Activated CD8-positive, alpha-beta T cell treated with anti-CD3 and anti-CD28 coated beads for 36 hours (primary cell): ENCODE measurements around the gene CACNG1. TPM values are rescaled to one million over a fixed set of nuclear protein-coding genes. Genes with fewer than 3 reads are reported as not detected.
"Not testable (repeated sequence)": the region's sequence is repeated elsewhere in the genome, so short reads cannot be mapped to it uniquely, and the experiment has no call there.

ENCODE experiments used
- ATAC-seq: fragments of 200-7000 bp; cut with Tn5 transposase; one replicate; pipeline ENCODE4 v1.10.0; 2021; ENCODE audit warnings: mild to moderate bottlenecking, moderate library complexity
- CTCF ChIA-PET: fragments of 350-600 bp; sonication (Branson Sonifier 250); formaldehyde crosslinking; loops from one replicate; lab custom pipeline; 2021; ENCODE audit warnings: antibody characterized with exemption; lab: Charles Lee
- POLR2A ChIA-PET: fragments of 350-600 bp; sonication (Branson Sonifier 250); formaldehyde crosslinking; loops from one replicate; lab custom pipeline; 2021; ENCODE audit warnings: antibody characterized with exemption; lab: Charles Lee
- DNase-seq: peaks from one replicate; pipeline ENCODE4 v3.0.0-alpha.2; 2020
- H3K27ac Mint-ChIP-seq: one replicate; pipeline ENCODE4 v1.8.0; 2021; ENCODE audit warnings: mild to moderate bottlenecking, mixed read lengths
- H3K27me3 Mint-ChIP-seq: one replicate; pipeline ENCODE4 v1.8.0; 2021; ENCODE audit warnings: mixed read lengths
- H3K36me3 Mint-ChIP-seq: one replicate; pipeline ENCODE4 v1.8.0; 2021; ENCODE audit warnings: low read depth, mixed read lengths
- H3K4me1 Mint-ChIP-seq: one replicate; pipeline ENCODE4 v1.8.0; 2021; ENCODE audit warnings: low read depth, mixed read lengths
- H3K4me3 Mint-ChIP-seq: one replicate; pipeline ENCODE4 v1.8.0; 2021; ENCODE audit warnings: mild to moderate bottlenecking, moderate library complexity, mixed read lengths
- H3K9me3 Mint-ChIP-seq: one replicate; pipeline ENCODE4 v1.8.0; 2021; ENCODE audit warnings: mixed read lengths
- intact Hi-C: fragments of 100-400 bp; cut with micrococcal nuclease; formaldehyde crosslinking; loops from one replicate; pipeline ENCODE4 v1.10.0; 2022
- total RNA-seq, 2 experiments: library from RNA; stranded (reverse); gene quantifications; one replicate each; pipeline ENCODE4 v1.2.3, GENCODE V29; 2021
- TF ChIP-seq, protein P1 (sequence below): fragments of 200-600 bp; IDR thresholded peaks from one replicate; pipeline ENCODE4 v1.8.0; 2022; ENCODE audit warnings: antibody characterized with exemption, mild to moderate bottlenecking

Gene CACNG1
- total RNA-seq, 2 experiments from 2014 or later: not detected

DNA sequence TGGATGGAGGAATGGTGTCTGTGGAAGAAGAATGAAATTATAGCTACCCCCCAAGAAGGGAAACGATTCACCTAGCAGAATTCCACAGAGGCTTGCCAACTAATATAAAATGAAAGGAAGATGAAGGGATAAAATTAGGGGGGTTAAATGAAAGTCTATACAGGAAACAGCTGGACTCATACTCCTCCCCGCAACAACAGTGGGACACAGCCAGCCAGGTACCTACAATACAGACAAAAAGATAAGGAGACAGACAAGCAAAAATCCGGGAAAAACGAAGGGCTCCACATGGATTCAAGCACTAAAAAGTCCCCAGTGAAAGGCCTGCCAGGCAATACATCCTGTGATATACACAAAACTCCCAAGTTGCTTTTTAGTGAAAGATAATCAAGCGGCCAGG lies 47.9 kb downstream of the CACNG1 start:
- CTCF ChIA-PET: interaction anchor here (2.2 kb wide), 1 partner anchor 10 kb away, joined by 7 read pairs; no protein-coding TSS in a partner anchor
- H3K9me3 Mint-ChIP-seq: no peaks in the 10 kb centered on the region
- TF ChIP-seq, protein P1, sequence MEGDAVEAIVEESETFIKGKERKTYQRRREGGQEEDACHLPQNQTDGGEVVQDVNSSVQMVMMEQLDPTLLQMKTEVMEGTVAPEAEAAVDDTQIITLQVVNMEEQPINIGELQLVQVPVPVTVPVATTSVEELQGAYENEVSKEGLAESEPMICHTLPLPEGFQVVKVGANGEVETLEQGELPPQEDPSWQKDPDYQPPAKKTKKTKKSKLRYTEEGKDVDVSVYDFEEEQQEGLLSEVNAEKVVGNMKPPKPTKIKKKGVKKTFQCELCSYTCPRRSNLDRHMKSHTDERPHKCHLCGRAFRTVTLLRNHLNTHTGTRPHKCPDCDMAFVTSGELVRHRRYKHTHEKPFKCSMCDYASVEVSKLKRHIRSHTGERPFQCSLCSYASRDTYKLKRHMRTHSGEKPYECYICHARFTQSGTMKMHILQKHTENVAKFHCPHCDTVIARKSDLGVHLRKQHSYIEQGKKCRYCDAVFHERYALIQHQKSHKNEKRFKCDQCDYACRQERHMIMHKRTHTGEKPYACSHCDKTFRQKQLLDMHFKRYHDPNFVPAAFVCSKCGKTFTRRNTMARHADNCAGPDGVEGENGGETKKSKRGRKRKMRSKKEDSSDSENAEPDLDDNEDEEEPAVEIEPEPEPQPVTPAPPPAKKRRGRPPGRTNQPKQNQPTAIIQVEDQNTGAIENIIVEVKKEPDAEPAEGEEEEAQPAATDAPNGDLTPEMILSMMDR: no peak
- POLR2A ChIA-PET: no interaction called here
- peaks cover 37% of the 10 kb centered on the region for H3K4me1 Mint-ChIP-seq
- H3K36me3 Mint-ChIP-seq: peaks cover 21% of the 10 kb centered on the region
- H3K27ac Mint-ChIP-seq: no peak overlapping the region
- DNase-seq: no peak
- intact Hi-C loops: no loop called here
- H3K4me3 Mint-ChIP-seq: no peak overlapping the region
- no peak for ATAC-seq
- no peaks in the 10 kb centered on the region for H3K27me3 Mint-ChIP-seq

DNA sequence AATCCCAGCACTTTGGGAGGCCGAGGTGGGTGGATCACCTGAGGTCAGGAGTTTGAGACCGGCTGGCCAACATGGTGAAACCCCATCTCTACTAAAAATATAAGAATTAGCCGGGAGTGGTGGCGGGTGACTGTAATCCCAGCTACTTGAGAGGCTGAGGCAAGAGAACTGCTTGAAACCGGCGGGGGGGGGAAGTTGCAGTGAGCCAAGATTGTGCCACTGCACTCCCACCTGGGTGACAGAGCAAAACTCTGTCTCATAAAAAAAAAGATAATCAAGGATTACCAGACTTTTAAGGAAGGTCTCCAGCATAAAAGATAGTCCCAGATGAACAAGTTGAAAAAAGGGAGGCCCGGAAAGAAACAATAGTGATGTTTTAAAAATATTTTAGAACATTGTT lies 48.4 kb downstream of the CACNG1 start:
- intact Hi-C loops, ATAC-seq, H3K9me3 Mint-ChIP-seq, H3K27ac Mint-ChIP-seq, H3K27me3 Mint-ChIP-seq, POLR2A ChIA-PET, H3K4me3 Mint-ChIP-seq, DNase-seq: not testable (repeated sequence)
- Mint-ChIP-seq H3K36me3 (peaks cover 21% of the 10 kb centered on the region), H3K4me1 (peaks cover 39% of the 10 kb centered on the region)
- CTCF ChIA-PET: interaction anchor here (2.2 kb wide), 1 partner anchor 11 kb away, joined by 7 read pairs; no protein-coding TSS in a partner anchor

DNA sequence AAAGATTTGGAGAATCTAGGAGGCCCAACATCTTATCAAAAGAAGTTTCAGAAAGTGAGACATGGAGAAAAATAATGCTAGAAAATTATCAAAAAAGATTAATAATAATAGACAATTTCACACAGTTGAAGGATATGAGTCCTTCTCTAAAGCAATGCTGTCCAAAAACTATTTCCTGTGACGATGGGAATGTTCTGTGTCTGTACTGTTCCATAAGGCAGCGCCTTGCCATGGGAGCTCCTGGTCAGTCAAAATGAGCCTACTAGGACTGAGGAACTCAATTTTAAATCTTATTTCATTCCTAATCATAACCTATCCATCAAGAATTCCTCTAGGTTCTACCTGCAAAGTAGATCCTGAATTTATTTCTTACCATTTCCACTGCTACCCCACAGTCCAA lies 49.0 kb downstream of the CACNG1 start:
- intact Hi-C loops: no loop called here
- DNase-seq (no peak), ATAC-seq (no peak)
- TF ChIP-seq, protein P1: no peak
- Mint-ChIP-seq H3K27me3 (no peaks in the 10 kb centered on the region), H3K9me3 (no peaks in the 10 kb centered on the region), H3K4me3 (no peak overlapping the region), H3K4me1 (peaks cover 43% of the 10 kb centered on the region), H3K36me3 (peaks cover 24% of the 10 kb centered on the region), H3K27ac (no peak overlapping the region)
- CTCF ChIA-PET: interaction anchor here (2.2 kb wide), 1 partner anchor 11 kb away, joined by 7 read pairs; no protein-coding TSS in a partner anchor
- POLR2A ChIA-PET: no interaction called here

DNA sequence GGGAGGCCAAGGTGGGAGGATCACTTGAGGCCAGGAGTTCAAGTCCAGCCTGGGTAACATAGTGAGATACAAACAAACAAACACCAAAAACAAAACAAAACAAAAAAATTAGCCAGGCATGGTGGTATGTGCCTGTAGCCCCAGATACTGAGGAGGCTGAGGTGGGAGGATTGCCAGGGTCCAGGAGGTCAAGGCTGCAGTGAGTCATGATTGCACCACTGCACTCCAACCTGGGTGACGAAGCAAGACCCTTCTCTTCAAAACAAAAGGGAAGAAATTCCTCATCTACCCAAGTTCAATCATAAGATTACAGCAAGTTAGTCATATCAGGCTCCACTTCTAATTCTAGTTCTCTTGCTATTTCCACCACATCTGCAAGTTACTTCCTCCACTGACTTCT lies 50.9 kb downstream of the CACNG1 start:
- peaks cover 25% of the 10 kb centered on the region for H3K36me3 Mint-ChIP-seq
- H3K27me3 Mint-ChIP-seq, H3K4me3 Mint-ChIP-seq, CTCF ChIA-PET, POLR2A ChIA-PET, H3K9me3 Mint-ChIP-seq, ATAC-seq, DNase-seq, intact Hi-C loops, H3K27ac Mint-ChIP-seq: not testable (repeated sequence)
- H3K4me1 Mint-ChIP-seq: peaks cover 45% of the 10 kb centered on the region

DNA sequence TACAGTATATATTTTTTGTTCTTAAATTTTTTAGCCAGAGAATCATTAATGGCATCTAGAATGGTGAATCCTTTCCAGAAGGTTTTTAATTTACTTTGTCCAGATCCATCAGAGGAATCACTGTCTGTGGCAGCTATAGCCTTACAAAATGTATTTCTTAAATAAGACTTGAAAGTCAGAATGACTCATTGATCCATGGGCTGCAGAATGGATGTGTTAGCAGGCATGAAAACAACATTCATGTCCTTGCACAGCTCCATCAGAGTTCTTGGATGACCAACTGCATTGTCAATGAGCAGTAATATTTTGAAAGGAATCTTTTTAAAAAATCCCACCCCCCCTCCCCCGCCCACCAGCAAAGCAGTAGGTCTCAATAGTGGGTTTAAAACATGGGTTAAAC lies 51.4 kb downstream of the CACNG1 start:
- intact Hi-C loops: no loop called here
- no peaks in the 10 kb centered on the region for H3K9me3 Mint-ChIP-seq
- no peak overlapping the region for H3K27ac Mint-ChIP-seq
- peaks cover 23% of the 10 kb centered on the region for H3K36me3 Mint-ChIP-seq
- TF ChIP-seq, protein P1: no peak
- no peak for ATAC-seq
- H3K4me3 Mint-ChIP-seq: no peak overlapping the region
- CTCF ChIA-PET: interaction anchor here (1.4 kb wide), 1 partner anchor 12 kb away, joined by 5 read pairs; no protein-coding TSS in a partner anchor
- H3K27me3 Mint-ChIP-seq: no peaks in the 10 kb centered on the region
- peaks cover 44% of the 10 kb centered on the region for H3K4me1 Mint-ChIP-seq
- POLR2A ChIA-PET: no interaction called here
- DNase-seq: no peak

- H3K9me3 Mint-ChIP-seq: no peaks in the 10 kb centered on the region
- POLR2A ChIA-PET: no interaction called here
- no peak overlapping the region for H3K27ac Mint-ChIP-seq
- CTCF ChIA-PET: interaction anchor here (1.4 kb wide), 1 partner anchor 11 kb away, joined by 5 read pairs; no protein-coding TSS in a partner anchor
- TF ChIP-seq, protein P1: no peak
- H3K4me1 Mint-ChIP-seq: peaks cover 51% of the 10 kb centered on the region
- H3K36me3 Mint-ChIP-seq: peaks cover 25% of the 10 kb centered on the region
- DNase-seq (no peak), ATAC-seq (no peak)
- H3K27me3 Mint-ChIP-seq: no peaks in the 10 kb centered on the region
- H3K4me3 Mint-ChIP-seq: no peak overlapping the region
- intact Hi-C loops: no loop called here
Observed at GRCh38 chr17:67096609-67097008, 52.3 kb downstream of the CACNG1 start.
